ENCODE measurements around the gene MED13.

DNA sequence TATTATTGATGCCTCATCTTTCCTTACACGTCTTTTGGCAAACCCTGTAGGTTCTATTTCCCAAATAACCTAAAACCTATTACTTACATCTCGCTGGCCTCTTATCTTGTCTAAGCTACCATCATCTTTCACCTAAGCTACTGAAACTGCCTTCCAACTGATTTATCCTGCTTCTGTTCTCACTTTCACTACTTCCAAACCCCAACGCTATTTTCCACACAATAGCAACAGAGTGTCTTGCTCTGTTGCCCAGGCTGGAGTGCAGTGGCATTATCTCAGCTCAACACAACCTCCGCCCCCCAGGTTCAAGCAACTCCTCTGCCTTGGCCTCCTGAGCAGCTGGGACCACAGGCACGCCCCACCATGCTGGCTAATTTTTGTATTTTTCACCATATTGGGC is 84.5 kb downstream of the MED13 start:
- TF ChIP-seq EZH2 (IDR thresholded peaks at IDR 0.05; ENCODE audit: borderline replicate concordance) (no peak), CTCF (IDR thresholded peaks at IDR 0.05; ENCODE audit: poor library complexity) (no peak)

Measured in hepatocyte (in vitro differentiated cells).